Gastroesophageal sphincter (tissue), 3 donors: ENCODE results near the gene COL4A5.

ENCODE experiments used
- CTCF ChIP-seq, 4 experiments: fragments of 200-600 bp in 2 of 4; fragments of 450-650 bp in 2 of 4; sonication (generic) in 1 of 4; IDR thresholded peaks; one replicate each; pipeline ENCODE4 v1.5.1; 2017 to 2019; ENCODE audit warnings: antibody characterized with exemption in 4 of 4, mild to moderate bottlenecking in 2 of 4, moderate library complexity in 2 of 4
- EP300 ChIP-seq: sonication (generic); formaldehyde crosslinking; IDR thresholded peaks from one replicate; pipeline ENCODE4 v1.6.1; 2017; ENCODE audit warnings: antibody characterized with exemption, mild to moderate bottlenecking
- POLR2A ChIP-seq, 2 donors: fragments of 450-650 bp; IDR thresholded peaks; one replicate each; pipeline ENCODE4 v1.6.1; 2017; ENCODE audit warnings: antibody characterized with exemption in 2 of 2, mild to moderate bottlenecking in 2 of 2, moderate library complexity in 1 of 2
- POLR2AphosphoS5 ChIP-seq: sonication (generic); formaldehyde crosslinking; IDR thresholded peaks from one replicate; pipeline ENCODE4 v1.6.1; 2017; ENCODE audit warnings: antibody characterized with exemption

- TF ChIP-seq CTCF (IDR thresholded peaks at IDR 0.05): no peak
- TF ChIP-seq POLR2A (IDR thresholded peaks at IDR 0.05): no peak
- TF ChIP-seq POLR2AphosphoS5: no peak
- TF ChIP-seq EP300: no peak
These were observed 7.7 kb downstream of the COL4A5 start for GRCh38 chrX:108447303-108447702.
